Gastrocnemius medialis (tissue), 4 donors: Measurements from ENCODE around the gene PAFAH2. TPM values are rescaled to one million over a fixed set of nuclear protein-coding genes. Genes with fewer than 3 reads are reported as not detected.

Source experiments
- ATAC-seq, 2 donors: fragments of 150-250 bp; one replicate each; pipeline ENCODE4 v1.9.1; 2016
- DNase-seq, 2 donors: peaks; one replicate each; pipeline ENCODE4 v3.0.0-alpha.2; 2019
- H3K27ac ChIP-seq, 4 donors: fragments of 200-600 bp; sonication (generic); 1 replicate in 1 of 4; 2 replicates in 3 of 4; pipeline ENCODE4 v1.5.1; 2016 to 2018; ENCODE audit warnings: mild to moderate bottlenecking in 2 of 4, moderate library complexity in 1 of 4
- H3K27me3 ChIP-seq, 3 donors: fragments of 200-600 bp; sonication (generic) in 2 of 3; 1 replicate in 1 of 3; 2 replicates in 2 of 3; pipeline versions ENCODE4 v1.5.1 to v1.6.0; 2016 to 2019; ENCODE audit warnings: mild to moderate bottlenecking in 1 of 3, moderate library complexity in 1 of 3
- H3K36me3 ChIP-seq, 2 donors: fragments of 200-600 bp; sonication (generic) in 1 of 2; one replicate each; pipeline ENCODE4 v1.5.1; 2017 to 2018
- H3K4me1 ChIP-seq, 2 donors: fragments of 200-600 bp; sonication (generic) in 1 of 2; one replicate each; pipeline ENCODE4 v1.5.1; 2016 to 2017; ENCODE audit warnings: mild to moderate bottlenecking in 2 of 2
- H3K4me3 ChIP-seq, 4 donors: fragments of 200-600 bp; sonication (generic) in 3 of 4; 1 replicate in 1 of 4; 2 replicates in 3 of 4; pipeline ENCODE4 v1.5.1; 2016 to 2019; ENCODE audit warnings: mild to moderate bottlenecking in 2 of 4
- H3K9me3 ChIP-seq, 3 donors: fragments of 200-600 bp; sonication (generic) in 2 of 3; 1 replicate in 1 of 3; 2 replicates in 2 of 3; pipeline ENCODE4 v1.5.1; 2016 to 2019
- CTCF ChIP-seq, 5 experiments: fragments of 450-650 bp in 3 of 5; fragments of 200-600 bp in 2 of 5; sonication (generic) in 2 of 5; IDR thresholded peaks in 4 of 5; conservative IDR thresholded peaks in 1 of 5; 1 replicate in 4 of 5; 2 replicates in 1 of 5; pipeline ENCODE4 v1.5.1; 2016 to 2019; ENCODE audit warnings: antibody characterized with exemption in 5 of 5, mild to moderate bottlenecking in 3 of 5, moderate library complexity in 3 of 5
- POLR2A ChIP-seq, 2 donors: fragments of 450-650 bp; IDR thresholded peaks; one replicate each; pipeline ENCODE4 v1.6.1; 2017; ENCODE audit warnings: antibody characterized with exemption in 2 of 2, mild to moderate bottlenecking in 2 of 2, moderate library complexity in 2 of 2
- in situ Hi-C, 4 donors: fragments of 200-750 bp; cut with MboI; loops; one replicate each; pipeline versions ENCODE4 v1.15.0 to v1.8.0; 2017; ENCODE audit warnings: low sequenced_read_pairs in 4 of 4
- intact Hi-C: fragments of 100-400 bp; cut with DNase I; formaldehyde crosslinking; loops from one replicate; pipeline ENCODE4 v1.15.1; 2023; ENCODE audit warnings: low total_unique reads
- total RNA-seq, 4 donors: library from RNA; depleted of rRNA; stranded (reverse); fragments of >200 nt; gene quantifications; one replicate each; pipeline versions ENCODE4 v1.1.0 to v1.2.3, GENCODE V29; 2016

Gene PAFAH2
- total RNA-seq, 4 donors from 2014 or later, result 9.0 to 35.5 (median 16.1) TPM

DNA sequence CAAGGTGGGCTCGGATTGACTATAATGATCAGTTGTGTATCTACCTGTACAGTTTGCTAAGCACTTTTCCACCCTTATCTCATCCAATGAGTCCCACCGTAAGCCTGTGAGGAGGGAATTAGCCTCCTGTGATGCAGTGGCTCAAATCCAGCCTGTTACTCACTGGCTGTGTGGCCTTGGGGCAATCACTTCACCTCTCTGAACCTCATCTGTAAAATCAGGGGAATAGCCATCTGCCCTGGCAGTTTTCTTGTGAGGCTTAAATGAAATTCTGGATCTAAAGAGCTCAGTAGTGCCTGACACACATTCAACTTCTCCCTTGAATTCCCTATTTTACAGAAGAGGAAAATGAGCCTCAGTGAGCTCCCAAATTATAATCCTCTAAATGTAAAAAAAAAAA is 16.3 kb upstream of the PAFAH2 start:
- Histone ChIP-seq H3K27ac (no peak overlapping the region), H3K27me3 (no peaks in the 10 kb centered on the region), H3K4me1 (peaks cover 0 to 7% of the 10 kb centered on the region in 2 donors), H3K4me3 (no peak overlapping the region), H3K9me3 (no peaks in the 10 kb centered on the region), H3K36me3 (no peaks in the 10 kb centered on the region)
- in situ Hi-C loops, result no loop called here
- ATAC-seq, result no peak
- no peak for DNase-seq
- intact Hi-C loops, result no loop called here
- TF ChIP-seq POLR2A (IDR thresholded peaks at IDR 0.05), result no peak
- no peak for TF ChIP-seq CTCF (IDR thresholded peaks at IDR 0.05 in 4 of 5, conservative IDR thresholded peaks at IDR 0.05 in 1 of 5)

- Histone ChIP-seq H3K36me3 (no peaks in the 10 kb centered on the region), H3K27me3 (no peaks in the 10 kb centered on the region), H3K27ac (no peak overlapping the region), H3K4me3 (no peak overlapping the region), H3K9me3 (no peaks in the 10 kb centered on the region), H3K4me1 (peaks cover 0 to 5% of the 10 kb centered on the region in 2 donors)
- ATAC-seq (no peak), DNase-seq (no peak)
- in situ Hi-C loops, result no loop called here
- TF ChIP-seq CTCF (IDR thresholded peaks at IDR 0.05 in 4 of 5, conservative IDR thresholded peaks at IDR 0.05 in 1 of 5) (no peak), POLR2A (IDR thresholded peaks at IDR 0.05) (no peak)
- intact Hi-C loops, result no loop called here
Measured at GRCh38 chr1:26012864-26013263, 15.0 kb upstream of the PAFAH2 start.

DNA sequence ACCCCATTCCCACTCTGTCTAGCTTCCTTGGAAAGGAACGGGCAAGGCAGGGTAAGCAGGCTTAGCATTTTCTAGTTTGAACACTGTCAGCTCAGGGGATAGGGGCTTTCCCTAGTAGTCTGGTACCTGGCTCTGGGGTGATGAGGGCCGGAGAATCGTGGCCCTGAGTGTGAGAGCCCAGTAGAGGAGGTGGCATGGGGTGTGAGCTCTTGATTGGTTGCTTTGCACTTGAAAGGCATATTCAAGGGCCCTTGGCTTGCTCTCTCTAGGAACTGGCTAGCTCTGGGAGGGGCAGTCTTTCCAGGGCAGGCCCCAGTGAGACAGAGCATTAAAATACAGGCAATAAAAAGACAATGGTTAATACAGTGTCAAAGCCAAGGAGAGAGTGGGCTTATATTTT is 13.0 kb upstream of the PAFAH2 start:
- H3K27ac ChIP-seq, result no peak overlapping the region
- DNase-seq (no peak), ATAC-seq (no peak)
- intact Hi-C loops, result no loop called here
- TF ChIP-seq CTCF (IDR thresholded peaks at IDR 0.05 in 4 of 5, conservative IDR thresholded peaks at IDR 0.05 in 1 of 5), result no peak
- TF ChIP-seq POLR2A (IDR thresholded peaks at IDR 0.05), result no peak
- H3K27me3 ChIP-seq, result no peaks in the 10 kb centered on the region
- in situ Hi-C loops, result no loop called here
- no peaks in the 10 kb centered on the region for H3K9me3 ChIP-seq
- H3K36me3 ChIP-seq, result no peaks in the 10 kb centered on the region
- H3K4me3 ChIP-seq, result no peak overlapping the region
- H3K4me1 ChIP-seq, result no peaks in the 10 kb centered on the region

- H3K4me1 ChIP-seq, result no peaks in the 10 kb centered on the region
- H3K9me3 ChIP-seq, result no peaks in the 10 kb centered on the region
- no peak overlapping the region for H3K4me3 ChIP-seq
- TF ChIP-seq POLR2A (IDR thresholded peaks at IDR 0.05), result no peak
- TF ChIP-seq CTCF (IDR thresholded peaks at IDR 0.05 in 4 of 5, conservative IDR thresholded peaks at IDR 0.05 in 1 of 5), result no peak
- no peaks in the 10 kb centered on the region for H3K36me3 ChIP-seq
- DNase-seq (no peak), ATAC-seq (no peak)
- in situ Hi-C loops (no loop called here), intact Hi-C loops (no loop called here)
- no peaks in the 10 kb centered on the region for H3K27me3 ChIP-seq
- H3K27ac ChIP-seq, result no peak overlapping the region
Measured at GRCh38 chr1:26009796-26010447, 12.1 kb upstream of the PAFAH2 start.

DNA sequence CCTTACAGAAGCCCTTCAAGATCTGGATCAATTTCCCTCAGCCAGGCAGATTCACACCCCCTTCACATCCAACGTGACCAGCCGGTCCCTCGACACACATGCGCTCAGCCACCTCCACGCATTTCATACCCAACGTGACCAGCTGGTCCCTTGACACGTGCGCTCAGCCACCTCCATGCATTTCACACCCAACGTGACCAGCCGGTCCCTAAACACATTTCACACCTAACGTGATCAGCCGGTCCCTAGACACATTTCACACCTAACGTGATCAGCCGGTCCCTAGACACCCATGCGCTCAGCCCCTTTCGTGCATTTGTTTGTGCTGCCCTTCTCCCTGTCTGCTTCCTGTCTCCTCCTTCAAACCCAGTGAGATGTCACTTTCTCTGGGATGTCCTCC is 8.8 kb upstream of the PAFAH2 start:
- no peak for TF ChIP-seq POLR2A (IDR thresholded peaks at IDR 0.05)
- no peak for TF ChIP-seq CTCF (IDR thresholded peaks at IDR 0.05 in 4 of 5, conservative IDR thresholded peaks at IDR 0.05 in 1 of 5)
- intact Hi-C loops, result no loop called here
- no peak overlapping the region for H3K4me3 ChIP-seq
- no peaks in the 10 kb centered on the region for H3K27me3 ChIP-seq
- H3K36me3 ChIP-seq, result no peaks in the 10 kb centered on the region
- H3K9me3 ChIP-seq, result no peaks in the 10 kb centered on the region
- no peaks in the 10 kb centered on the region for H3K4me1 ChIP-seq
- H3K27ac ChIP-seq, result no peak overlapping the region
- no peak for ATAC-seq
- DNase-seq, result no peak
- in situ Hi-C loops, result no loop called here
